GM06990 (cell line): Measurements from ENCODE around the gene SKP1.

Source experiments
- DNase-seq: peaks from one replicate; pipeline ENCODE4 v3.0.0-alpha.2; 2011; ENCODE audit not compliant: insufficient read length; ENCODE audit errors: extremely low read depth
- H3K27me3 ChIP-seq: replicated peaks from 2 replicates; pipeline ENCODE4 v1.6.0; 2011; ENCODE audit warnings: low read length; ENCODE audit not compliant: control insufficient read depth, insufficient read depth
- H3K36me3 ChIP-seq: 2 replicates; pipeline ENCODE4 v1.5.1; 2011; ENCODE audit warnings: low read length; ENCODE audit not compliant: control insufficient read depth, insufficient read depth
- H3K4me3 ChIP-seq: replicated peaks from 2 replicates; pipeline ENCODE4 v1.5.1; 2011; ENCODE audit warnings: low read depth, mild to moderate bottlenecking, control low read depth, low read length
- TF ChIP-seq, protein P1 (sequence below): IDR thresholded peaks from 2 replicates; pipeline ENCODE4 v1.5.1; 2011; ENCODE audit warnings: low read length, control low read depth, mild to moderate bottlenecking, inconsistent platforms; ENCODE audit not compliant: insufficient read depth, poor library complexity, severe bottlenecking

The SKP1 gene

DNA sequence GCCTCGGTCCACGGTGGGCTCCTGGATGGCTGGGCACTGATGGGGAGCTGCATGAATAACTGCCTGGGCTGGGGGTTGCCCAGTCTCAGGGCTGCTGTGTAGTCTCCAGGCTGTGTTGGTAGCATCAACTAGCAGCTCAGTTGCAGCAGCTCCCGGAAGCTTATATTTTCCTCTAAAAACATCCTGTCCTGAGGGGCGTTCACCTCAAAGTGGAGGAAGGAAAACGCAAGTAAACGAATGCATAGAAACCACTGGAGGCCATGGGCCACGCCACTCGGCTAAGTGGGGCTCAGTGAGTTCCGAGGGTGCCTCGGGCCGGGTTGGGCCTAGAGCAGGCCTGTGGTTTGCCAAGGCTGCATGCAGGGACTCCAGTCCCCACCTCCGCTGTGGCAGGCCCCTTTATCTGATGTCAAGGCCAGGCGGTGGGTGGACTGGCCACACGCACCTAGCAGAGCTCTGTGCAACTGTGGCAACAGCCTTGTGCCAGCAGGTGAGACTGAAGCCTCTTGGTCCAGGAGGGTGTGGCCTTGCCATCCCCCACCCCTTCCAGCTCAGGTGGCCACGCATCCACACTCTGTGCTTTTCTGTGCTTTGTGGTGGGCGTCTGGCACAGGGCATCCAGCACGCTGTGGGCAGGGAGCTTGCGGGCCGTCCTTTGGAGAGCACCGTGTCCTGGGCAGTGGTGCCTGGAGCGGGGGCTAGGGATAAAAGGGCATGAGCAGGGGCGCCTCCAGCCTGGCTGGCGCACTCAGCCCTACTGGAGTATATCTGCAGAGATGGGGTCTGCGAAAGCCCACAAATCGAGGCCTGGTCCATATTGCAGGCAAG is 47.1 kb downstream of the SKP1 start:
- H3K36me3 ChIP-seq: peaks cover 14% of the 10 kb centered on the region

DNA sequence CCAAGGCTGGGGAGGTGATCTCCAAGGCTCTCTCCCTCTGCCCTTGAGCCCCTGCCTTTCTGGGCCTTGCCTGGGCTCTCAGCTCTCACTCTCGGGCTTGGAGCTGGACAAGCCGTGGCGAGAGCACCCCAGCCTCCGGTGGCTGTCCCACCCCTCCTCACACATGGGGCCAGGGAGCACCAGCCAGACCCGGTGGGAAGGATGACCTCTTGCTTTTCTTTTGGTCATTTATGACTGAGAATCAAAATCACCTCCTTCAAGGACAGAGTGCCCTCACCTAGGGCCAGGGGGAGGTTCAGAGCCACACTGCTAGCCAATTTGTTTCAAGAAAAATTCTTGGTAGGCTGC is 48.1 kb downstream of the SKP1 start:
- H3K36me3 ChIP-seq: peaks cover 11% of the 10 kb centered on the region
- no peaks in the 10 kb centered on the region for H3K27me3 ChIP-seq
- no peak for DNase-seq
- H3K4me3 ChIP-seq: no peak overlapping the region
- TF ChIP-seq, protein P1, sequence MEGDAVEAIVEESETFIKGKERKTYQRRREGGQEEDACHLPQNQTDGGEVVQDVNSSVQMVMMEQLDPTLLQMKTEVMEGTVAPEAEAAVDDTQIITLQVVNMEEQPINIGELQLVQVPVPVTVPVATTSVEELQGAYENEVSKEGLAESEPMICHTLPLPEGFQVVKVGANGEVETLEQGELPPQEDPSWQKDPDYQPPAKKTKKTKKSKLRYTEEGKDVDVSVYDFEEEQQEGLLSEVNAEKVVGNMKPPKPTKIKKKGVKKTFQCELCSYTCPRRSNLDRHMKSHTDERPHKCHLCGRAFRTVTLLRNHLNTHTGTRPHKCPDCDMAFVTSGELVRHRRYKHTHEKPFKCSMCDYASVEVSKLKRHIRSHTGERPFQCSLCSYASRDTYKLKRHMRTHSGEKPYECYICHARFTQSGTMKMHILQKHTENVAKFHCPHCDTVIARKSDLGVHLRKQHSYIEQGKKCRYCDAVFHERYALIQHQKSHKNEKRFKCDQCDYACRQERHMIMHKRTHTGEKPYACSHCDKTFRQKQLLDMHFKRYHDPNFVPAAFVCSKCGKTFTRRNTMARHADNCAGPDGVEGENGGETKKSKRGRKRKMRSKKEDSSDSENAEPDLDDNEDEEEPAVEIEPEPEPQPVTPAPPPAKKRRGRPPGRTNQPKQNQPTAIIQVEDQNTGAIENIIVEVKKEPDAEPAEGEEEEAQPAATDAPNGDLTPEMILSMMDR: no peak

More for the DNA sequence above, 47.1 kb downstream of the SKP1 start:
- no peaks in the 10 kb centered on the region for H3K27me3 ChIP-seq
- H3K4me3 ChIP-seq: no peak overlapping the region
- TF ChIP-seq, protein P1: no peak
- DNase-seq: no peak

DNA sequence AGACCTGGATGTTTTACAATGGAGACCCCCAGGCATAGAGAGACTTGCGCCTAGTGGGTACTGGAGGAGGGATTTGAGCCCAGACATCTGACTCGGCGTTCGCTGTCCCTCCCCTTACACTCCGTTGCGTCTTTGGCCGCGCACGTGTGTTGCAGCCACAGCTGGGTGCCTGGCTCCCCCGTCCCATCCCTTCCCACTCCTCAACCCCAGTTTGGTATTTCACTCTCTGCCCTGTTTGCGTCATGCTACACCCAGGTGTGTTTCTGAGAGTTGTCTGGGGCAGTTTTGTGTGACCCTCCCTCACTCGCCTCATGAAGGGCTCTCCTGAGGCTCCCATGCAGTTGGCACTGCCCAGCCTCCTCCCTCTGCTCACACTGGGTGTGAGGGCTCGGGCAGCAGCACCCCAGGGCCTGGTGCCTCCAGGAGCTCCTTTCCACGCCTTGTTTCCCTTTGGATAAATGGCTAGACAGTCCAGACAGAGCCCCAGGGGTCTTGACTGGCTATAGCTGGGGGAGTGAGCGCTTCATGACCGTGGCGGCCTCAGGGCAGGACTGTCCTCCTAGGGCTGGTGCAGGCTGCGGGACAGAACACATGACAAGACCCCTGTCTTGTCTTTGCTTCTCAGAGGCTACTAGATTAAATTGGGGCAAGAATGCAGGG is 48.6 kb downstream of the SKP1 start:
- Histone ChIP-seq H3K36me3 (peaks cover 11% of the 10 kb centered on the region), H3K4me3 (no peak overlapping the region), H3K27me3 (no peaks in the 10 kb centered on the region)
- TF ChIP-seq, protein P1: no peak
- no peak for DNase-seq

DNA sequence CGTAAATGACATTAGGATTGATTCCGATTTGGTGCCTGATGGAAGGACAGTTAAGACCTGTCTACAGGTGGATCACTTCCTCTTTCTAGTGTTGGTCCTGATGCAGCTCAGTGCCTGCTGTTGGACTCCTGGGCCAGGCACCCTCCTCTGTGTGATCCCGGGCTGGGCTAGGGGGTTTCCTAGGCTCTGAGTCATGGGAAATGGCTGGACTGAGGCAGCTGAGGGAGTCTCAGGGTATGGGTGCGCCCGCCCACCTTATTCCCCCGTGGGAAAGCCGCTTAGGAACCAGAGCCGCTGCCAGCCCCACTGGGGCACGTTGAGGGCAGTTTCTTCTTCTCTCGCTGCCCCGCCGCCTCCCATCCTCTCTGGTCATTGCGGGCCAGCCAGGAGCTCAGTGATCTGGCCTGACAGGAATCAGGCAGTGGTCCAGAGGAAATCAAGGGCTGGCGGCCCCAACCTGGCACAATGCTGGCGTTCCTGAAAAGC is 49.3 kb downstream of the SKP1 start:
- TF ChIP-seq, protein P1: no peak
- Histone ChIP-seq H3K36me3 (peaks cover 11% of the 10 kb centered on the region), H3K27me3 (no peaks in the 10 kb centered on the region), H3K4me3 (no peak overlapping the region)
- DNase-seq: peak; percentile 67

DNA sequence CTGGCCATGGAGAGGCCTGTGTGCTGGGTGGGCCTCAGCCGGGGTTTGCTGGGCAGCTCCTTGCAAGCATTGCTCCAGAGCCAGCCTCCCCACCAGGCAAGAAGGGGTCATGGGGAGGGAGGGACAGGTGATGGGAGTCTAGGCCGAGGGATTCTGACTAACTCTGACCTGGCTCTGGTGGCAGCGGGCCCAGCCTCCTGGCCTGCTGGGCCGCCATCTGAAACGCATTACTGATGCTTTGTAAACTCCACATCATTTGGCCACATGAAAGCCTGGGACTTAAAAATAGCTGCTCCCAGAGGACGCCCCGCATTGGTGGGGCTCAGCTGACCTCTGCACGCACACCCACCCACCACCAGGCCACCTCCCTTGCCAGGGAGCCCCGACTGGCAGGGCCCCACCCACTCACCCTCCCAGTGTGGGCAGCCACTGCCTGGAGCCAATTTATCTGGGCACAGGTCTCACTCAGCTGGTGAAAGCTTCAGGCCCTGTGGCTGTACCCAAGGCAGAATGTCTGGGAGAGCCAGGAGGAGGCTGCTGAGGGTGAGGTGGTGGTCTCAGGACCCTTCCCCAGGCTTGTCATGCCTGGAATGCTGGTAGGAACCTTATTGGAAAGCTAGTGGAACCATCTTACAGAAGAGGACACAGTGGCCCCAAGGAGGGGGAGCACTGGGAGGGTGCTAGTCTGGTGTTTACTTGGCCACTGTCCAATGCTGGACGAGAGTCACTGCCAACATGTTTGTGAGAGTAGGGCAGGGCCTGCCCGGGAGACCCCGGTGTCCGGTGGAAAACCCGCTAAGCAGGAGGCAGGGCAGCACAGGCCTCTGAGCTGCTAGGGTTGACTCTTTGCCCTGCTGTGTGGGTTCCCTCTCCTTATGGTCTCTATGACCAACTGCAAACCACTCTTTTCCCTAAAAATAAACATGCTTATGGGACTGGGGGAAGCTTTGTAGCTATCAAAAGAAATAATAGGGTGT is 51.4 kb downstream of the SKP1 start:
- TF ChIP-seq, protein P1: no peak
- DNase-seq: no peak
- Histone ChIP-seq H3K36me3 (peaks cover 12% of the 10 kb centered on the region), H3K27me3 (no peaks in the 10 kb centered on the region), H3K4me3 (no peak overlapping the region)
